Neural progenitor cell (in vitro differentiated cells): Measurements from ENCODE around the gene CHRNA4.

ENCODE experiments used
- CTCF ChIP-seq: fragments of 200-600 bp; sonication (generic); IDR thresholded peaks from 2 replicates; pipeline ENCODE4 v1.5.1; 2017; ENCODE audit warnings: antibody characterized with exemption, mild to moderate bottlenecking
- EZH2 ChIP-seq: fragments of 200-600 bp; sonication (generic); IDR thresholded peaks from 2 replicates; pipeline ENCODE4 v1.6.1; 2017; ENCODE audit warnings: antibody characterized with exemption, mild to moderate bottlenecking, moderate library complexity

- no peak for TF ChIP-seq CTCF
- no peak for TF ChIP-seq EZH2
These were observed 66.6 kb downstream of the CHRNA4 start for GRCh38 chr20:63294536-63294900.
